ENCODE measurements around the gene WASF1.

The WASF1 gene

GRCh38 chr6:110050440-110050813, 129.0 kb downstream of the WASF1 start:
- no peak for TF ChIP-seq CTCF (IDR thresholded peaks at IDR 0.05; ENCODE audit: extremely low read depth, missing control alignments)
- DNase-seq (ENCODE audit: low spot score), result no peak

All from GM20000 (cell line).